ENCODE measurements around the gene ERC2.

The ERC2 gene

GRCh38 chr3:55946574-55947160, 521.6 kb downstream of the ERC2 start:
- no peaks in the 10 kb centered on the region for H3K36me3 ChIP-seq (ENCODE audit: control insufficient read depth in 2 of 2, insufficient read depth in 2 of 2, low read length in 2 of 2)
- no peak overlapping the region for H3K4me3 ChIP-seq (ENCODE audit: low read length in 2 of 2)
- no peaks in the 10 kb centered on the region for H3K9me3 ChIP-seq (ENCODE audit: control insufficient read depth in 2 of 2, low read length in 2 of 2)
- no peak overlapping the region for H3K9ac ChIP-seq (ENCODE audit: low read depth in 1 of 2, low read length in 2 of 2)
- H3K27ac ChIP-seq (ENCODE audit: low read depth in 2 of 2, low read length in 2 of 2): no peak overlapping the region
- H3K27me3 ChIP-seq (ENCODE audit: control insufficient read depth in 2 of 2, insufficient read depth in 2 of 2, low read length in 2 of 2): no peaks in the 10 kb centered on the region
- H3K4me1 ChIP-seq (ENCODE audit: control insufficient read depth in 2 of 2, insufficient read depth in 2 of 2, low read length in 2 of 2): no peaks in the 10 kb centered on the region

- Histone ChIP-seq H3K36me3 (ENCODE audit: control insufficient read depth in 2 of 2, insufficient read depth in 2 of 2, low read length in 2 of 2) (no peaks in the 10 kb centered on the region), H3K9me3 (ENCODE audit: control insufficient read depth in 2 of 2, low read length in 2 of 2) (no peaks in the 10 kb centered on the region), H3K4me3 (ENCODE audit: low read length in 2 of 2) (no peak overlapping the region), H3K4me1 (ENCODE audit: control insufficient read depth in 2 of 2, insufficient read depth in 2 of 2, low read length in 2 of 2) (no peaks in the 10 kb centered on the region), H3K27me3 (ENCODE audit: control insufficient read depth in 2 of 2, insufficient read depth in 2 of 2, low read length in 2 of 2) (no peaks in the 10 kb centered on the region), H3K27ac (ENCODE audit: low read depth in 2 of 2, low read length in 2 of 2) (no peak overlapping the region), H3K9ac (ENCODE audit: low read depth in 1 of 2, low read length in 2 of 2) (no peak overlapping the region)
Observed at GRCh38 chr3:55942868-55943267, 525.4 kb downstream of the ERC2 start.

- no peak overlapping the region for H3K27ac ChIP-seq (ENCODE audit: low read depth in 2 of 2, low read length in 2 of 2)
- no peak overlapping the region for H3K4me3 ChIP-seq (ENCODE audit: low read length in 2 of 2)
- no peaks in the 10 kb centered on the region for H3K9me3 ChIP-seq (ENCODE audit: control insufficient read depth in 2 of 2, low read length in 2 of 2)
- H3K36me3 ChIP-seq (ENCODE audit: control insufficient read depth in 2 of 2, insufficient read depth in 2 of 2, low read length in 2 of 2): no peaks in the 10 kb centered on the region
- no peak overlapping the region for H3K9ac ChIP-seq (ENCODE audit: low read depth in 1 of 2, low read length in 2 of 2)
- no peaks in the 10 kb centered on the region for H3K27me3 ChIP-seq (ENCODE audit: control insufficient read depth in 2 of 2, insufficient read depth in 2 of 2, low read length in 2 of 2)
- no peaks in the 10 kb centered on the region for H3K4me1 ChIP-seq (ENCODE audit: control insufficient read depth in 2 of 2, insufficient read depth in 2 of 2, low read length in 2 of 2)
Observed at GRCh38 chr3:55939287-55939686, 529.0 kb downstream of the ERC2 start.

GRCh38 chr3:55937301-55937700, 531.0 kb downstream of the ERC2 start:
- Histone ChIP-seq H3K4me1 (ENCODE audit: control insufficient read depth in 2 of 2, insufficient read depth in 2 of 2, low read length in 2 of 2) (no peaks in the 10 kb centered on the region), H3K4me3 (ENCODE audit: low read length in 2 of 2) (no peak overlapping the region), H3K27me3 (ENCODE audit: control insufficient read depth in 2 of 2, insufficient read depth in 2 of 2, low read length in 2 of 2) (no peaks in the 10 kb centered on the region), H3K36me3 (ENCODE audit: control insufficient read depth in 2 of 2, insufficient read depth in 2 of 2, low read length in 2 of 2) (no peaks in the 10 kb centered on the region), H3K9me3 (ENCODE audit: control insufficient read depth in 2 of 2, low read length in 2 of 2) (no peaks in the 10 kb centered on the region), H3K9ac (ENCODE audit: low read depth in 1 of 2, low read length in 2 of 2) (no peak overlapping the region), H3K27ac (ENCODE audit: low read depth in 2 of 2, low read length in 2 of 2) (no peak overlapping the region)

- Histone ChIP-seq H3K4me1 (ENCODE audit: control insufficient read depth in 2 of 2, insufficient read depth in 2 of 2, low read length in 2 of 2) (no peaks in the 10 kb centered on the region), H3K9me3 (ENCODE audit: control insufficient read depth in 2 of 2, low read length in 2 of 2) (no peaks in the 10 kb centered on the region), H3K4me3 (ENCODE audit: low read length in 2 of 2) (no peak overlapping the region), H3K36me3 (ENCODE audit: control insufficient read depth in 2 of 2, insufficient read depth in 2 of 2, low read length in 2 of 2) (no peaks in the 10 kb centered on the region), H3K27ac (ENCODE audit: low read depth in 2 of 2, low read length in 2 of 2) (no peak overlapping the region), H3K27me3 (ENCODE audit: control insufficient read depth in 2 of 2, insufficient read depth in 2 of 2, low read length in 2 of 2) (no peaks in the 10 kb centered on the region), H3K9ac (ENCODE audit: low read depth in 1 of 2, low read length in 2 of 2) (no peak overlapping the region)
Observed at GRCh38 chr3:55936549-55937052, 531.7 kb downstream of the ERC2 start.

GRCh38 chr3:55935241-55935640, 533.0 kb downstream of the ERC2 start:
- no peaks in the 10 kb centered on the region for H3K9me3 ChIP-seq (ENCODE audit: control insufficient read depth in 2 of 2, low read length in 2 of 2)
- H3K9ac ChIP-seq (ENCODE audit: low read depth in 1 of 2, low read length in 2 of 2): no peak overlapping the region
- H3K4me3 ChIP-seq (ENCODE audit: low read length in 2 of 2): no peak overlapping the region
- H3K36me3 ChIP-seq (ENCODE audit: control insufficient read depth in 2 of 2, insufficient read depth in 2 of 2, low read length in 2 of 2): no peaks in the 10 kb centered on the region
- H3K27me3 ChIP-seq (ENCODE audit: control insufficient read depth in 2 of 2, insufficient read depth in 2 of 2, low read length in 2 of 2): no peaks in the 10 kb centered on the region
- H3K4me1 ChIP-seq (ENCODE audit: control insufficient read depth in 2 of 2, insufficient read depth in 2 of 2, low read length in 2 of 2): no peaks in the 10 kb centered on the region
- H3K27ac ChIP-seq (ENCODE audit: low read depth in 2 of 2, low read length in 2 of 2): no peak overlapping the region

GRCh38 chr3:55934771-55935170, 533.5 kb downstream of the ERC2 start:
- no peak overlapping the region for H3K9ac ChIP-seq (ENCODE audit: low read depth in 1 of 2, low read length in 2 of 2)
- no peaks in the 10 kb centered on the region for H3K36me3 ChIP-seq (ENCODE audit: control insufficient read depth in 2 of 2, insufficient read depth in 2 of 2, low read length in 2 of 2)
- H3K4me1 ChIP-seq (ENCODE audit: control insufficient read depth in 2 of 2, insufficient read depth in 2 of 2, low read length in 2 of 2): no peaks in the 10 kb centered on the region
- H3K9me3 ChIP-seq (ENCODE audit: control insufficient read depth in 2 of 2, low read length in 2 of 2): no peaks in the 10 kb centered on the region
- H3K27me3 ChIP-seq (ENCODE audit: control insufficient read depth in 2 of 2, insufficient read depth in 2 of 2, low read length in 2 of 2): no peaks in the 10 kb centered on the region
- no peak overlapping the region for H3K27ac ChIP-seq (ENCODE audit: low read depth in 2 of 2, low read length in 2 of 2)
- H3K4me3 ChIP-seq (ENCODE audit: low read length in 2 of 2): no peak overlapping the region

GRCh38 chr3:55929154-55929869, 539.0 kb downstream of the ERC2 start:
- peaks cover 0 to 5% of the 10 kb centered on the region in 2 donors for H3K4me1 ChIP-seq (ENCODE audit: control insufficient read depth in 2 of 2, insufficient read depth in 2 of 2, low read length in 2 of 2)
- H3K4me3 ChIP-seq (ENCODE audit: low read length in 2 of 2): no peak overlapping the region
- H3K9ac ChIP-seq (ENCODE audit: low read depth in 1 of 2, low read length in 2 of 2): no peak overlapping the region
- H3K9me3 ChIP-seq (ENCODE audit: control insufficient read depth in 2 of 2, low read length in 2 of 2): no peaks in the 10 kb centered on the region
- no peaks in the 10 kb centered on the region for H3K36me3 ChIP-seq (ENCODE audit: control insufficient read depth in 2 of 2, insufficient read depth in 2 of 2, low read length in 2 of 2)
- H3K27me3 ChIP-seq (ENCODE audit: control insufficient read depth in 2 of 2, insufficient read depth in 2 of 2, low read length in 2 of 2): no peaks in the 10 kb centered on the region
- no peak overlapping the region for H3K27ac ChIP-seq (ENCODE audit: low read depth in 2 of 2, low read length in 2 of 2)

GRCh38 chr3:55923626-55924025, 544.6 kb downstream of the ERC2 start:
- Histone ChIP-seq H3K27me3 (ENCODE audit: control insufficient read depth in 2 of 2, insufficient read depth in 2 of 2, low read length in 2 of 2) (no peaks in the 10 kb centered on the region), H3K9me3 (ENCODE audit: control insufficient read depth in 2 of 2, low read length in 2 of 2) (no peaks in the 10 kb centered on the region), H3K36me3 (ENCODE audit: control insufficient read depth in 2 of 2, insufficient read depth in 2 of 2, low read length in 2 of 2) (no peaks in the 10 kb centered on the region), H3K4me3 (ENCODE audit: low read length in 2 of 2) (no peak overlapping the region), H3K4me1 (ENCODE audit: control insufficient read depth in 2 of 2, insufficient read depth in 2 of 2, low read length in 2 of 2) (no peaks in the 10 kb centered on the region), H3K27ac (ENCODE audit: low read depth in 2 of 2, low read length in 2 of 2) (no peak overlapping the region), H3K9ac (ENCODE audit: low read depth in 1 of 2, low read length in 2 of 2) (no peak overlapping the region)

GRCh38 chr3:55923207-55923606, 545.1 kb downstream of the ERC2 start:
- H3K36me3 ChIP-seq (ENCODE audit: control insufficient read depth in 2 of 2, insufficient read depth in 2 of 2, low read length in 2 of 2): no peaks in the 10 kb centered on the region
- H3K4me1 ChIP-seq (ENCODE audit: control insufficient read depth in 2 of 2, insufficient read depth in 2 of 2, low read length in 2 of 2): no peaks in the 10 kb centered on the region
- no peak overlapping the region for H3K9ac ChIP-seq (ENCODE audit: low read depth in 1 of 2, low read length in 2 of 2)

More at GRCh38 chr3:55923207-55923606, 545.1 kb downstream of the ERC2 start:
- Histone ChIP-seq H3K9me3 (ENCODE audit: control insufficient read depth in 2 of 2, low read length in 2 of 2) (no peaks in the 10 kb centered on the region), H3K27ac (ENCODE audit: low read depth in 2 of 2, low read length in 2 of 2) (no peak overlapping the region), H3K4me3 (ENCODE audit: low read length in 2 of 2) (no peak overlapping the region), H3K27me3 (ENCODE audit: control insufficient read depth in 2 of 2, insufficient read depth in 2 of 2, low read length in 2 of 2) (no peaks in the 10 kb centered on the region)
